Caco-2 (cell line): ENCODE data around the gene SSBP2. TPM values are rescaled to one million over a fixed set of nuclear protein-coding genes. Genes with fewer than 3 reads are reported as not detected.
"Not testable (repeated sequence)": the region's sequence is repeated elsewhere in the genome, so short reads cannot be mapped to it uniquely, and the experiment has no call there.

ENCODE experiments used
- BruUV-seq: library from RNA; stranded (reverse); fragments of 400-500 nt; replicated peaks from 2 replicates; lab custom pipeline; 2021; lab: Mats Ljungman, UMichigan
- CTCF ChIA-PET: fragments of 300-600 bp; sonication (Branson Sonifier 250); formaldehyde crosslinking; loops from one replicate; lab custom pipeline; 2022; ENCODE audit warnings: antibody characterized with exemption; lab: Charles Lee
- POLR2A ChIA-PET: fragments of 300-600 bp; sonication (Branson Sonifier 250); formaldehyde crosslinking; loops from one replicate; lab custom pipeline; 2022; ENCODE audit warnings: antibody characterized with exemption; lab: Charles Lee
- DNase-seq, 2 experiments: peaks; one replicate each; pipeline versions ENCODE4 v3.0.0 to v3.0.0-alpha.2; 2020 to 2022
- H3K27me3 ChIP-seq: replicated peaks from 2 replicates; pipeline ENCODE4 v1.6.0; 2011; ENCODE audit warnings: low read length; ENCODE audit not compliant: control insufficient read depth, insufficient read depth
- H3K36me3 ChIP-seq: 2 replicates; pipeline ENCODE4 v1.5.1; 2011; ENCODE audit warnings: low read length; ENCODE audit not compliant: control insufficient read depth, insufficient read depth
- H3K4me1 ChIP-seq: fragments of 250-450 bp; sonication (Bioruptor Pico); 2 replicates; pipeline ENCODE4 v1.5.1; 2020; ENCODE audit warnings: mild to moderate bottlenecking
- H3K4me3 ChIP-seq: 2 replicates; pipeline ENCODE4 v1.5.1; 2011; ENCODE audit warnings: low read depth, mild to moderate bottlenecking, control low read depth, low read length
- H3K9me3 ChIP-seq: fragments of 250-450 bp; sonication (Bioruptor Pico); 2 replicates; pipeline ENCODE4 v1.5.1; 2020; ENCODE audit warnings: mild to moderate bottlenecking, moderate library complexity
- H3K27ac Mint-ChIP-seq: one replicate; pipeline ENCODE4 v1.8.0; 2022; ENCODE audit warnings: mixed read lengths; ENCODE audit not compliant: unreplicated experiment
- H3K27me3 Mint-ChIP-seq: one replicate; pipeline ENCODE4 v1.8.0; 2022; ENCODE audit warnings: mixed read lengths; ENCODE audit not compliant: insufficient read depth, unreplicated experiment
- H3K36me3 Mint-ChIP-seq: one replicate; pipeline ENCODE4 v1.8.0; 2022; ENCODE audit warnings: mild to moderate bottlenecking, mixed read lengths; ENCODE audit not compliant: insufficient read depth, unreplicated experiment
- H3K4me1 Mint-ChIP-seq: one replicate; pipeline ENCODE4 v1.8.0; 2022; ENCODE audit warnings: low read depth, mixed read lengths; ENCODE audit not compliant: unreplicated experiment
- H3K4me3 Mint-ChIP-seq: one replicate; pipeline ENCODE4 v1.8.0; 2022; ENCODE audit warnings: mild to moderate bottlenecking, moderate library complexity, mixed read lengths; ENCODE audit not compliant: unreplicated experiment
- H3K9me3 Mint-ChIP-seq: one replicate; pipeline ENCODE4 v1.8.0; 2022; ENCODE audit warnings: mixed read lengths; ENCODE audit not compliant: unreplicated experiment
- intact Hi-C: fragments of 100-400 bp; cut with micrococcal nuclease; formaldehyde crosslinking; loops from one replicate; pipeline ENCODE4 v1.10.0; 2022; ENCODE audit not compliant: unreplicated experiment
- total RNA-seq: library from RNA; stranded (reverse); gene quantifications from 2 replicates; pipeline ENCODE4 v1.2.3, GENCODE V29; 2022
- TF ChIP-seq, protein P1 (sequence below), 2 experiments: fragments of 200-600 bp in 1 of 2; IDR thresholded peaks; 1 replicate in 1 of 2; 2 replicates in 1 of 2; pipeline versions ENCODE4 v1.5.1 to v1.8.0; 2011 to 2022; ENCODE audit warnings: antibody characterized with exemption in 1 of 2, control low read depth in 1 of 2, inconsistent platforms in 1 of 2, low read depth in 1 of 2, low read length in 1 of 2, mild to moderate bottlenecking in 1 of 2, moderate library complexity in 1 of 2; ENCODE audit not compliant: insufficient read depth in 1 of 2, severe bottlenecking in 1 of 2, unreplicated experiment in 1 of 2

The SSBP2 gene
- total RNA-seq, 1 experiment from 2014 or later: 2.5 TPM

DNA sequence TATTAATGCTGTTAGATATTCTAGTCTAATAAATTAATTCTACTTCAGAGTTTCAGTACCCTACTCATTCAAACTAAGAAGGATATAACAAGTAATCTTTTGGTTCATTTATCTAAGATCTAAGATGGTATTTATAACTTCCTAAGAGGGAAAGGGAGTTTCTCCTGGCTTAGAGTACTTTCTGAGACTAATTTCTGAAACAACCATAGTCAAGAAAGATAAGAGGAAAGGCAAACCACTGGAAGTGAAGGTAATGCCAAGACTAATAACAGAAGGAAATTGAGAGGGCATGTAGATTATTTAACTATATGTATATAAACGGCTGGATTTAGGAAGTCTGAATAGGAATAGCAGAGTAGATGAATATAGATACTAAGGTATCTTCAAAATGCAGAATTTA, 244.5 kb downstream of the SSBP2 start:
- no peak overlapping the region for H3K4me3 Mint-ChIP-seq
- DNase-seq: no peak
- TF ChIP-seq, protein P1, sequence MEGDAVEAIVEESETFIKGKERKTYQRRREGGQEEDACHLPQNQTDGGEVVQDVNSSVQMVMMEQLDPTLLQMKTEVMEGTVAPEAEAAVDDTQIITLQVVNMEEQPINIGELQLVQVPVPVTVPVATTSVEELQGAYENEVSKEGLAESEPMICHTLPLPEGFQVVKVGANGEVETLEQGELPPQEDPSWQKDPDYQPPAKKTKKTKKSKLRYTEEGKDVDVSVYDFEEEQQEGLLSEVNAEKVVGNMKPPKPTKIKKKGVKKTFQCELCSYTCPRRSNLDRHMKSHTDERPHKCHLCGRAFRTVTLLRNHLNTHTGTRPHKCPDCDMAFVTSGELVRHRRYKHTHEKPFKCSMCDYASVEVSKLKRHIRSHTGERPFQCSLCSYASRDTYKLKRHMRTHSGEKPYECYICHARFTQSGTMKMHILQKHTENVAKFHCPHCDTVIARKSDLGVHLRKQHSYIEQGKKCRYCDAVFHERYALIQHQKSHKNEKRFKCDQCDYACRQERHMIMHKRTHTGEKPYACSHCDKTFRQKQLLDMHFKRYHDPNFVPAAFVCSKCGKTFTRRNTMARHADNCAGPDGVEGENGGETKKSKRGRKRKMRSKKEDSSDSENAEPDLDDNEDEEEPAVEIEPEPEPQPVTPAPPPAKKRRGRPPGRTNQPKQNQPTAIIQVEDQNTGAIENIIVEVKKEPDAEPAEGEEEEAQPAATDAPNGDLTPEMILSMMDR (IDR thresholded peaks at IDR 0.05; ENCODE audit: insufficient read depth in 1 of 2, low read depth in 1 of 2, low read length in 1 of 2, severe bottlenecking in 1 of 2, unreplicated experiment in 1 of 2): no peak
- peaks cover 2% of the 10 kb centered on the region for H3K27me3 Mint-ChIP-seq
- H3K9me3 Mint-ChIP-seq: peaks cover 12% of the 10 kb centered on the region
- H3K27ac Mint-ChIP-seq: no peak overlapping the region
- H3K36me3 Mint-ChIP-seq: no peaks in the 10 kb centered on the region
- peaks cover 7% of the 10 kb centered on the region for H3K4me1 Mint-ChIP-seq
- no peaks in the 10 kb centered on the region for H3K27me3 ChIP-seq
- intact Hi-C loops: loop anchor here (10.0 kb wide), 1 partner anchor 598 kb away; no protein-coding TSS in a partner anchor
- H3K4me3 ChIP-seq: no peak overlapping the region
- ChIA-PET POLR2A (no interaction called here), CTCF (interaction anchor here (0.8 kb wide), 1 partner anchor 399 kb away, joined by 4 read pairs; no protein-coding TSS in a partner anchor)
- H3K4me1 ChIP-seq: no peaks in the 10 kb centered on the region; the same call in 1 of the 2 replicates
- no peaks in the 10 kb centered on the region for H3K36me3 ChIP-seq
- no peaks in the 10 kb centered on the region for H3K9me3 ChIP-seq
- no TSS peak for BruUV-seq

- Mint-ChIP-seq H3K27me3 (no peaks in the 10 kb centered on the region), H3K36me3 (no peaks in the 10 kb centered on the region), H3K27ac (no peak overlapping the region), H3K9me3 (peaks cover 12% of the 10 kb centered on the region), H3K4me3 (no peak overlapping the region), H3K4me1 (peaks cover 7% of the 10 kb centered on the region)
- ChIA-PET POLR2A (no interaction called here), CTCF (no interaction called here)
- no peak overlapping the region for H3K4me3 ChIP-seq
- no peaks in the 10 kb centered on the region for H3K9me3 ChIP-seq
- H3K4me1 ChIP-seq: no peaks in the 10 kb centered on the region; the same call in 1 of the 2 replicates
- H3K27me3 ChIP-seq: no peaks in the 10 kb centered on the region
- intact Hi-C loops: loop anchor here (10.0 kb wide), 1 partner anchor 599 kb away; no protein-coding TSS in a partner anchor
- no peaks in the 10 kb centered on the region for H3K36me3 ChIP-seq
- TF ChIP-seq, protein P1 (IDR thresholded peaks at IDR 0.05; ENCODE audit: insufficient read depth in 1 of 2, low read depth in 1 of 2, low read length in 1 of 2, severe bottlenecking in 1 of 2, unreplicated experiment in 1 of 2): no peak
- no peak for DNase-seq
- BruUV-seq: no TSS peak
Observed at GRCh38 chr5:81505672-81506071, 245.2 kb downstream of the SSBP2 start.

DNA sequence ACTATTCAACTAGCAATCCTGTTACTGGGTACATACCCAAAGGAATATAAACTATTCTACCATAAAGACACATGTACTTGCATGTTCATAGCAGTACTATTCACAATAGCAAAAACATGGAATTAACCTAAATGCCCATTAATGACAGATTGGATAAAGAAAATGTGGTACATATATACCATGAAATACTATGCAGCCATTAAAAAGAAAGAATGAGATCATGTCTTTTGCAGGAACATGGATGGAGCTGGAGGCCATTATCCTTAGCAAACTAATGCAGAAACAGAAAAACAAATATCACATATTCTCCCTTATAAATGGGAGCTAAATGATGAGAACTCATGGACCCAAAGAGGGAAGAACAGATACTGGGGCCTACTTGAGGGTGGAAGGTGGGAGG, 247.3 kb downstream of the SSBP2 start:
- H3K4me1 ChIP-seq, H3K27ac Mint-ChIP-seq, H3K27me3 ChIP-seq, H3K4me1 Mint-ChIP-seq, H3K36me3 Mint-ChIP-seq, H3K27me3 Mint-ChIP-seq, BruUV-seq, H3K9me3 ChIP-seq, H3K4me3 Mint-ChIP-seq, DNase-seq, CTCF ChIA-PET, H3K36me3 ChIP-seq, H3K4me3 ChIP-seq, POLR2A ChIA-PET: not testable (repeated sequence)
- peaks cover 12% of the 10 kb centered on the region for H3K9me3 Mint-ChIP-seq
- intact Hi-C loops: loop anchor here (10.0 kb wide), 1 partner anchor 601 kb away; no protein-coding TSS in a partner anchor
